GM12874 (cell line): ENCODE data around the gene WBP11.

Source experiments
- TF ChIP-seq, protein P1 (sequence below): IDR thresholded peaks from 2 replicates; pipeline ENCODE4 v1.5.1; 2011; ENCODE audit warnings: low read depth, mild to moderate bottlenecking, control low read depth, low read length, moderate library complexity; ENCODE audit not compliant: insufficient read depth

Gene WBP11

DNA sequence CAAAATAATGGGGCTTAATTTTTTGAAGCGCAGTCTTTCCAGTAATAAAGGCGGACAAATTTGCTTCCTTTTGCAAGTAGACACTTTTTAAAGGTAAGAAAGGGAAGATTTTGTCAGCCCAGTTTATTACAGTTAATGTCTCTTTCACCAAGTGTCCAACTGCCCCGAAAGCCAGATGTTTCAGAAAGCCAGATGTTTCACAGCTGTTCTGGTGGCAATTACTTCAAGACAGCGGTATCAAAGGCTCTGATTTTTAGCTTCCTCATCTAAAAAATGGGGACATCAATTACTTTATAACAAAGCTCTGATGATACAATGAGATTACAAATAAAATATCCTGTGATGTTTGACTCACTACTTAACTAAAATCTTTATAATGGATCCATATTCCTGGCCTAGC, 1.0 kb downstream of the WBP11 start:
- TF ChIP-seq, protein P1, sequence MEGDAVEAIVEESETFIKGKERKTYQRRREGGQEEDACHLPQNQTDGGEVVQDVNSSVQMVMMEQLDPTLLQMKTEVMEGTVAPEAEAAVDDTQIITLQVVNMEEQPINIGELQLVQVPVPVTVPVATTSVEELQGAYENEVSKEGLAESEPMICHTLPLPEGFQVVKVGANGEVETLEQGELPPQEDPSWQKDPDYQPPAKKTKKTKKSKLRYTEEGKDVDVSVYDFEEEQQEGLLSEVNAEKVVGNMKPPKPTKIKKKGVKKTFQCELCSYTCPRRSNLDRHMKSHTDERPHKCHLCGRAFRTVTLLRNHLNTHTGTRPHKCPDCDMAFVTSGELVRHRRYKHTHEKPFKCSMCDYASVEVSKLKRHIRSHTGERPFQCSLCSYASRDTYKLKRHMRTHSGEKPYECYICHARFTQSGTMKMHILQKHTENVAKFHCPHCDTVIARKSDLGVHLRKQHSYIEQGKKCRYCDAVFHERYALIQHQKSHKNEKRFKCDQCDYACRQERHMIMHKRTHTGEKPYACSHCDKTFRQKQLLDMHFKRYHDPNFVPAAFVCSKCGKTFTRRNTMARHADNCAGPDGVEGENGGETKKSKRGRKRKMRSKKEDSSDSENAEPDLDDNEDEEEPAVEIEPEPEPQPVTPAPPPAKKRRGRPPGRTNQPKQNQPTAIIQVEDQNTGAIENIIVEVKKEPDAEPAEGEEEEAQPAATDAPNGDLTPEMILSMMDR: no peak

DNA sequence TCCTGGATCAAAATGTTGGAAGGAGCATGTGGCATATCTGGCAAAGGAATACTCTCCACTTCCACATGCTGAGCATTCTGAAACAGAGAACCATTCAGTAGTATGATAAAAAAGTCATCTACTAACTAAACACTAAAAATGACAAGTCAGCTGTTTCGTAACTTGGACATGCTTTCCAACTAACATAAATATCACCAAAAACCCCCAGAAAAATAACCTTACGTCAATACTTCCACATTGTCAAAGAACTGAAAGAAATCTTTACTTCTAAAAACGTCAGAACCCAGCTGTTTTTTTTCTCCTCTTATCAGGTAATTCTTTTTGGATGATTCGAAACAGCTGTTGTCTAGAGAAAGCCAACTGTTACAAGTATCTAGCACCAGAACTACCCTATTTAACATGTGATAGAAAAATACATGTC, 8.2 kb downstream of the WBP11 start:
- TF ChIP-seq, protein P1: no peak

DNA sequence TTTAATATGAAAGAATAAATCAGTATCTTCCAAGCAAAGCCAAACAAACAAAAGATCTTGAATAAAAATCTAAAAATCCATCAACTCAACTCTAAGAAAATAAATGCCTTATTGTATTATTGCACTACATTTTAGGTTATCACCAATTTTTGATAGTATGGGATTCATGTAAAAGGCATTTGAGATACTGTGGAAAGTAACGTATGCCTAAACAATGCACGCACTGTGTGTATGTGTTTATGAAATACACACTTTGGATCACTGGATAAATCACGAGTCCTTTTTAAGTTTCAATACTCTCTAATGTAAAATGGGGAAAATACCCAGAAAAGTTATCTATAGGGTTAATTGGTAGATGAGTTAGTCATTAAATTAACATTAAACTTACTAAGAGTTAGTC, 17.7 kb downstream of the WBP11 start:
- TF ChIP-seq, protein P1: no peak

DNA sequence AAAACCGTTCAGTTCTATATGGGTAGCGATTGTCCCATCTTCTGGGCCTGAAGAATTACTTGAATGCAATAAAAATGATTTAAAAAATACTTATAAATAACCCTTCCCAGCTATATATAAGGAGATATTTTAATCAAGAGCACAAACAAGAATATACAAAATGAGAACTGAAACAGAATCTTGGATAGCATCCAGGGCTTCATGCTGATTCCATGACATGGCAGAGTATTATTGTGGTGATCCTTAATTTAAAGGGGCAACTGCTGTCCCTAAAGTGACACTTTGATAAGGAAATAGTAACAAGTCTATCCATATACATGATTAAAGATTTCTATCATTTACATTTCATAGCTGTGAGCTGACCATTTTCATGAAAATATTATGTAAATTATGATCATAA, 18.8 kb downstream of the WBP11 start:
- TF ChIP-seq, protein P1: no peak

DNA sequence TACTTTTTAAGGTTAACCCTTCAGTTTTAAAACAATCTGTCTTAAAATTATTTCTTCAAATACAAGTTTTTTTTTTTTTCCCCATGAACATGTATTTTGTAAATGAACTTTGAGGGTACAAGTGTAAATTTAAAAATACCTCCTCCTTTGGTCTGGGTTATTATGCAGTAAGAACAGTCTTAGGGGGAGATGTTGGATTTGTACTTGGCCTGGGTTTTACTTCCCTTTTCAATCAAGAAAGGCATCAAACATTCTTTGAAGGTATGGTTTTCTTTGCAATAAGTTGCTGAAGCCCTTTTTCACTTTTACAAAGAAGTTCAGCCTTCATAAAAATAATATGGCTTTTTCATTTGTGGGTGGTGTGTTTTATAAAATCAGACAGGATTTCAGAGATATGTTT, 20.5 kb downstream of the WBP11 start:
- TF ChIP-seq, protein P1: no peak

DNA sequence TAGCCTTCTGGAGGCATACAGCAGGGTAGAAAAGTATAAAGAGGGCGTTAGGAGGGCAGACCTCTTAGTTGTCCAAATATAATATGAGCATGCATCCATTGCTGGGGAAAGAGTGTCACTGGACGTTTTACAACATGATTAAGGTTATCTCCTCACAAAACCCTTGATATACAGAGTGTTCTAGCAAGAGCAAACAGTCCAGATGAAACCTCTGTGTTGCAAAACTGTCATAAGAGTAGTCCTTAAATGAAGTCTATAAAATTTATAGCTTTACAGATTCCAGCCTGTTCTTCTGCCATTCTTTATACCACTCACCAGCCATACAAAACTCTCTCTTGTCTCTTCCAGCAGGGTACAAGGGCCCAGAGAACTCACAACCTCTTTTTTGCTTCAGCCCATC, 21.7 kb downstream of the WBP11 start:
- TF ChIP-seq, protein P1: no peak

DNA sequence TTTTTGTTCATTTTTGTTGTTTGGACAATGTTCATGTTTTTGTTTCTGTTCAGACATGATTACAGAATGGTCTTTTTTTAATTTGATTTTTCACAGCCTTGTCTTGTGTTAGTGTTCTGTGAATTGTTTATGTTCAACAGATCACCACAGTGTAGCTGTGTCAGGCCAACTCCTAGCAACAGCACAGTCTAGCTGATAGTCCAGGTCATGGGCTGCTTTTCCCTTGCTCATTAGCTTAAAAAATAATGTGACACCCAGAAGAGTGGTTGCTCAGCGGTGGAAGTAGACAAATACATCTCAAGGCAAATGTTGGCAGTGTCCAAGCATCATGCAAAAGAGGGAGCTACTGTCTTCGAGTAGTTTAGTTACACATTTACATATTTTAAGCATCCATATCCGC, 22.4 kb downstream of the WBP11 start:
- TF ChIP-seq, protein P1: no peak

DNA sequence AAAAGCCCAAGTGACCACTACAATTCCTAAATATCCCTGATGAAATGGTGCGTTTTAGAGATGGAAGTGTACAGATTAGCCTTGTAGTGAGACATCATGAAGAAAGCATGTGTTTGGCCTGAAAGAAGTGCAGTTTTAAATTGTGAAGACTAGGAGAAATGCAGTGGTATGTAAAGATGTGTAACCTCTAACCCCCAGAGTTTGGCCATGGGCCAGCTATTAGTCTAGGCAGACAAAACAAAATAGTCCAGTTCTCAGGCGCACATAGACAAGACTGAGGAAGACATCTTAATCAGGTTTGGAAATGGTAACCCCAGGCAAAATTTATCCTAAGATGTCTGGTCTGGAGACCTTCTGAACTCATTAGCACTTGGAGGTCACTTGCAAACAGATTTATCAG, 23.4 kb downstream of the WBP11 start:
- TF ChIP-seq, protein P1: no peak
